GM12878 (cell line): ENCODE results near the gene LGI4. TPM values are rescaled to one million over a fixed set of nuclear protein-coding genes. Genes with fewer than 3 reads are reported as not detected.
A peak's percentile ranks its signal among the peaks of the same experiment; 100 is the strongest.

Source experiments
- BACH1 ChIP-seq: fragments of 450-650 bp; IDR thresholded peaks from 2 replicates; pipeline ENCODE4 v1.6.1; 2017; ENCODE audit warnings: mild to moderate bottlenecking, borderline replicate concordance
- IKZF1 ChIP-seq: fragments of 450-650 bp; conservative IDR thresholded peaks from 2 replicates; pipeline ENCODE4 v1.6.1; 2017; ENCODE audit warnings: antibody characterized with exemption, mild to moderate bottlenecking
- IRF3 ChIP-seq: fragments of 450-650 bp; IDR thresholded peaks from 2 replicates; pipeline ENCODE4 v1.6.1; 2014; ENCODE audit warnings: mild to moderate bottlenecking
- JUNB ChIP-seq: IDR thresholded peaks from 2 replicates; pipeline ENCODE4 v1.6.1; 2016; ENCODE audit warnings: antibody characterized with exemption, mild to moderate bottlenecking
- JUND ChIP-seq: IDR thresholded peaks from 2 replicates; pipeline ENCODE4 v1.6.1; 2012; ENCODE audit warnings: low read depth, mild to moderate bottlenecking, low read length, improper control_type of control experiment, moderate library complexity
- MLLT1 ChIP-seq: fragments of 450-650 bp; IDR thresholded peaks from 2 replicates; pipeline ENCODE4 v1.6.1; 2016; ENCODE audit warnings: mild to moderate bottlenecking
- NFYA ChIP-seq: IDR thresholded peaks from 2 replicates; pipeline ENCODE4 v1.6.1; 2011; ENCODE audit warnings: low read depth, mild to moderate bottlenecking, low read length, improper control_type of control experiment, borderline replicate concordance
- PKNOX1 ChIP-seq: fragments of 450-650 bp; IDR thresholded peaks from 2 replicates; pipeline ENCODE4 v1.6.1; 2016; ENCODE audit warnings: mild to moderate bottlenecking
- RAD21 ChIP-seq: IDR thresholded peaks from 2 replicates; pipeline ENCODE4 v1.6.1; 2011; ENCODE audit warnings: mild to moderate bottlenecking, low read depth, low read length, moderate library complexity; ENCODE audit not compliant: insufficient read depth
- STAT3 ChIP-seq: IDR thresholded peaks from 2 replicates; pipeline ENCODE4 v1.6.1; 2011; ENCODE audit warnings: low read depth, low read length, improper control_type of control experiment
- TCF3 ChIP-seq: IDR thresholded peaks from 2 replicates; pipeline ENCODE4 v1.6.1; 2012; ENCODE audit warnings: low read depth, mild to moderate bottlenecking, low read length, borderline replicate concordance; ENCODE audit not compliant: insufficient read depth
- TCF7 ChIP-seq: IDR thresholded peaks from 2 replicates; pipeline ENCODE4 v1.6.1; 2014; ENCODE audit warnings: antibody characterized with exemption, borderline replicate concordance
- USF1 ChIP-seq: IDR thresholded peaks from 2 replicates; pipeline ENCODE4 v1.6.1; 2011; ENCODE audit warnings: borderline replicate concordance, low read depth, mild to moderate bottlenecking, moderate library complexity, mixed read lengths, low read length; ENCODE audit not compliant: insufficient read depth; ENCODE audit errors: extremely low read length
- YY1 ChIP-seq: IDR thresholded peaks from 2 replicates; pipeline ENCODE4 v1.6.1; 2011; ENCODE audit warnings: low read depth, mild to moderate bottlenecking, low read length
- ZNF274 ChIP-seq: IDR thresholded peaks from one replicate; pipeline ENCODE4 v1.8.0; 2011; ENCODE audit not compliant: insufficient read length, insufficient read depth
- ZNF592 ChIP-seq: fragments of 450-650 bp; IDR thresholded peaks from 2 replicates; pipeline ENCODE4 v1.6.1; 2017; ENCODE audit warnings: mild to moderate bottlenecking, moderate library complexity
- polyA plus RNA-seq, 11 experiments: library from polyadenylated mRNA; depleted of rRNA in 4 of 11; unstranded in 6 of 11; stranded (reverse) in 5 of 11; fragments of >200 nt; fragmentation: Nextera tagmentation in 4 of 11; fragmentation: Illumina TruSeq in 1 of 11; extraction: Ambion mirVana in 4 of 11; extraction: Trizol in 1 of 11; gene quantifications; 1 replicate in 1 of 11; 2 replicates in 10 of 11; pipeline versions ENCODE4 v1.2.1 to v1.2.3, GENCODE V29; 2011 to 2016; ENCODE audit warnings: inconsistent platforms in 2 of 11, missing spikeins in 2 of 11, low read depth in 1 of 11
- total RNA-seq, 4 experiments: library from RNA; depleted of rRNA in 3 of 4; stranded (reverse); fragments of >200 nt in 3 of 4; fragmentation: Illumina TruSeq in 1 of 4; extraction: Trizol in 1 of 4; gene quantifications; 2 replicates each; pipeline versions ENCODE4 v1.2.1 to v1.2.3, GENCODE V29; 2013 to 2021

The LGI4 gene
- total and polyA plus RNA-seq, 10 of the 15 experiments (the other 5 are each of a cell fraction or from before 2014, with no cell fraction given), result 0.11 TPM; not detected in 9

- TF ChIP-seq ZNF592, result no peak
- TF ChIP-seq TCF7, result no peak
- TF ChIP-seq BACH1, result no peak
- TF ChIP-seq JUND, result no peak
- TF ChIP-seq STAT3, result no peak
- TF ChIP-seq PKNOX1, result no peak
- no peak for TF ChIP-seq USF1
- TF ChIP-seq MLLT1, result no peak
- TF ChIP-seq ZNF274, result no peak
- 0 out of 2 replicates have a peak, but pooled peaks have one; percentile 41 for TF ChIP-seq YY1
- TF ChIP-seq JUNB, result no peak
- 0 out of 2 replicates have a peak, but pooled peaks have one; percentile 7 for TF ChIP-seq RAD21
- TF ChIP-seq IRF3, result no peak
- TF ChIP-seq IKZF1, result peak; percentile 74
- no peak for TF ChIP-seq NFYA
- no peak for TF ChIP-seq TCF3
Measured at GRCh38 chr19:35153701-35154524, 19.1 kb upstream of the LGI4 start (continued).
